ENCODE results near the gene LIMS3.
"Not testable (repeated sequence)": the region's sequence is repeated elsewhere in the genome, so short reads cannot be mapped to it uniquely, and the experiment has no call there.

LIMS3 gene

GRCh38 chr2:109965482-109965881 is 67.0 kb downstream of the LIMS3 start:
- not testable (repeated sequence) for DNase-seq; H3K27ac Mint-ChIP-seq; H3K27me3 Mint-ChIP-seq; H3K9me3 Mint-ChIP-seq; H3K4me1 Mint-ChIP-seq (ENCODE audit: low read depth); H3K4me3 Mint-ChIP-seq; H3K36me3 Mint-ChIP-seq (ENCODE audit: low read depth)

- DNase-seq; H3K4me1 Mint-ChIP-seq (ENCODE audit: low read depth); H3K27me3 Mint-ChIP-seq; H3K9me3 Mint-ChIP-seq; H3K27ac Mint-ChIP-seq; H3K36me3 Mint-ChIP-seq (ENCODE audit: low read depth); H3K4me3 Mint-ChIP-seq: not testable (repeated sequence)
Measured at GRCh38 chr2:109966107-109966736, 67.7 kb downstream of the LIMS3 start.

- H3K27me3 Mint-ChIP-seq; H3K27ac Mint-ChIP-seq; H3K4me3 Mint-ChIP-seq; H3K9me3 Mint-ChIP-seq; H3K36me3 Mint-ChIP-seq (ENCODE audit: low read depth); DNase-seq; H3K4me1 Mint-ChIP-seq (ENCODE audit: low read depth): not testable (repeated sequence)
Measured at GRCh38 chr2:109966858-109967257, 68.4 kb downstream of the LIMS3 start.

GRCh38 chr2:109969864-109970263 is 71.4 kb downstream of the LIMS3 start:
- H3K27me3 Mint-ChIP-seq; H3K36me3 Mint-ChIP-seq (ENCODE audit: low read depth); H3K4me1 Mint-ChIP-seq (ENCODE audit: low read depth); H3K4me3 Mint-ChIP-seq; DNase-seq; H3K9me3 Mint-ChIP-seq; H3K27ac Mint-ChIP-seq: not testable (repeated sequence)

- H3K9me3 Mint-ChIP-seq; H3K4me1 Mint-ChIP-seq (ENCODE audit: low read depth); H3K27ac Mint-ChIP-seq; DNase-seq; H3K4me3 Mint-ChIP-seq; H3K36me3 Mint-ChIP-seq (ENCODE audit: low read depth); H3K27me3 Mint-ChIP-seq: not testable (repeated sequence)
Measured at GRCh38 chr2:109971710-109972109, 73.2 kb downstream of the LIMS3 start.
